ENCODE measurements around the gene GREB1L.
"Not testable (repeated sequence)": the region's sequence is repeated elsewhere in the genome, so short reads cannot be mapped to it uniquely, and the experiment has no call there.

The GREB1L gene

GRCh38 chr18:21303895-21304294 lies 61.9 kb downstream of the GREB1L start:
- no peak for DNase-seq (ENCODE audit: low read depth in 2 of 2, low spot score in 1 of 2)

DNA sequence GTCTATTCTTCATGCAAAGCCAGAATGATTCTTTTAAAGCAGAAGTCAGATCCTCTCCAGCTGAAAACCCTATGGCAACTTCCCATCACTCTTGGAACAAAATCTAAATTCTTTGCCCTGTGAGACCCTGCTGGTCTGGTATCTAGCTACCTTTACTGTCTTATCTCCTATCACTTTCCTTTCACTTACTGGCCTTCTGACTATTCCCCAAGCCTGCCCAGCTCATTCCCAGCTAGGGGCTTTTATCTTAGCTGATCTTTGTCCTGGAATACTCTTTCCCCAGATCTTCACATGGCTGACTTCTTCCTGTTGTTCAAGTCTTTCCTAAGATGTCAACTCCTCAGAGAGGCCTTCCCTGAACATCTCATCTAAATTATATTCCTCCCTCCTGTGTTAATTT lies 63.6 kb downstream of the GREB1L start:
- no peak for DNase-seq (ENCODE audit: low read depth in 2 of 2, low spot score in 1 of 2)

- DNase-seq (ENCODE audit: low read depth in 2 of 2, low spot score in 1 of 2) = no peak
Measured at GRCh38 chr18:21306368-21306767, 64.3 kb downstream of the GREB1L start.

DNA sequence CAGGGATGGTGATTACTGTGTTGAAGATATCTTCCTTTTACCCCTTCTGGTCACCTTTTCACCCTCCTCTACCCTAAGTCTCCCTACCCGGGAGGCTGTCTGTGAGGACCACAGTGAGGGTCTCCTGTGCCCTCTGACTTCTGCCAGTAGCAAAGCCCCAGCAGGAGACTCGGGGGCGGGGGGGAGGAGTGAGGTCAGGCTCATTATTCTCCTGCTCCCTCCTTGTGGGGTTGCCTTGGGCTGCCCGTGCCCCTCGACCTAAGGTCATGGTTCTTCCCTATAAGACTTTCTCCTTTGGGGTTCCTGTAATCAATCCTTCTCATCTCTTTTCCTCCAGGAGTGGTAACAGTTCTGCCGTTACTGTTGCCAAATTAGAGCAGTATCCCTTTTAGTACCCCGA lies 65.5 kb downstream of the GREB1L start:
- no peak for DNase-seq (ENCODE audit: low read depth in 2 of 2, low spot score in 1 of 2)

- no peak for DNase-seq (ENCODE audit: low read depth in 2 of 2, low spot score in 1 of 2)
Measured at GRCh38 chr18:21309248-21309647, 67.2 kb downstream of the GREB1L start.

GRCh38 chr18:21311980-21312379 lies 69.9 kb downstream of the GREB1L start:
- not testable (repeated sequence) for DNase-seq (ENCODE audit: low read depth in 2 of 2, low spot score in 1 of 2)

DNA sequence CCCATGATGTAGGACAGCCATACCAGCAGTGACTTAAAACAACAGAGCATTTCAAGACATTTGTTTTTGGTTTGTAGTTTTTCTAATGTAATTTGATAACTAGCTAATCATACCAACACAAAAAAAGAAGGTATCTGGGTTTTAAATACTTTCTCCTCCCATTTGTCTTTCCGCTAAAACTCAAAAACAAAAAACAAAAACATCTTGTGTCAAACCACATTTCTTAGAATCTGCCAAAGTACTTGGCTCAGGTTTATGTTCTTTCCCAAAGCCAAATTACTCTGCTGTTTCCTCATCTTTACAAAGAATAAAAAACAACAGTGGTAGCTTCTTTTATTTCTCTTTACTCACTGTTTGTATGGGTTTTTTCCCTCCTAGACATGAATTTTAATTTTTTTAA lies 71.5 kb downstream of the GREB1L start:
- no peak for DNase-seq (ENCODE audit: low read depth in 2 of 2, low spot score in 1 of 2)

GRCh38 chr18:21314724-21315123 lies 72.7 kb downstream of the GREB1L start:
- no peak for DNase-seq (ENCODE audit: low read depth in 2 of 2, low spot score in 1 of 2)

- not testable (repeated sequence) for DNase-seq (ENCODE audit: low read depth in 2 of 2, low spot score in 1 of 2)
Measured at GRCh38 chr18:21315126-21315525, 73.1 kb downstream of the GREB1L start.

GRCh38 chr18:21315741-21316197 lies 73.7 kb downstream of the GREB1L start:
- DNase-seq (ENCODE audit: low read depth in 2 of 2, low spot score in 1 of 2) = no peak

DNA sequence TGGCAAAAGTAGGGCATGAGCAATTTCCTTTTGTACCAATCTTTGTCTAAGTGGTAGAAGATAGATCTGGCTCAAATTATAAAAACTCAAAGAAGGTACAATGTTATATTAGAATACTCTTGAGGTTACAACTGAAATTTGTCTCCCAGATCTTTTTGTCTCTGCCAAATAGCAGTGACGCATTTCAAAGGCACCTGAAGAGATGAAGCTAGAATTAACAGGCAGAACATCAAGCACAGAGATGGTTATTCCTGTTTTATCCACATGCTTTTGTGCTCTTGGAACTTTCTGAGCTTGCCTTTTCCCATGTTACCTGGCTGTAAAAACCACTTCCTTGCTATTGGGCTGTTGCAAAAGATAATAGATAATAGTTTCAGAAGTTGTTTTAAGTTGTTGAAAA lies 74.3 kb downstream of the GREB1L start:
- DNase-seq (ENCODE audit: low read depth in 2 of 2, low spot score in 1 of 2) = no peak

DNA sequence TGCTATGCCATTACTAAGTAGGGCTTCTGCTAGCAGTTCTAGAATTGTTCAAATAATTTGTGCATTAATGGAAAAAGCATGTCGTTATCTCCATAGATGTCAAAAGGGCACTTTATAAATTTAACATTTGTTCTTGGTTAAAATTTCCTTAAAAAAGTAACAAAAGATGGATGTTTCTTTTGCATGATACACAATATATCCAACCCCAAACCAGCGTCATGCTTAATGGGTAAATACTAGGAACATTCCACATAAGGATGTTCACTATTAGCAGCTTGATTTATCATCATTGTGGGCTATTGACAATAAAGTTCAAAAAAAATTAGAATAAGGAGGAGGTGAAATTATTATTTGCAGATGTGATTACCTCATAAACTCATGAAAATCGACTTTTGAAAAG lies 79.7 kb downstream of the GREB1L start:
- DNase-seq (ENCODE audit: low read depth in 2 of 2, low spot score in 1 of 2) = no peak

DNA sequence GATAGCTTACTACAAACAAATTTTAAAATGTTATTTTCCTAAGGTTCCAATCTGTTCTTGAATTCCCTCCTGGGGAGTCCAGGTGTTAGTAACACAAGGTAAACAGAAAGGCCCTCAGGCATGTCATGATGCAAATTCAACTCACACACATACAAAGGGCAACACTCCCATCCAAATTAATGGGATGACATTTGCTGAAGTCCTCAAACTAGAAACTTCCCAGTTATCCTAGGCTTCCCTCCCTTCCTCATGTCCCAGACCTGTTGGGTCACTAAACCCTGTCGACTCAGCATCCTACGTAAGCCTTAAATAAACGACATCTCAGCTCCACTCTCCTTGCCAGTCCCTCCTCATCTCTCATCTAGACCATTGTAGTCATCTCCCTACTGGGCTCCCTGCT lies 85.1 kb downstream of the GREB1L start:
- no peak for DNase-seq (ENCODE audit: low read depth in 2 of 2, low spot score in 1 of 2)

GRCh38 chr18:21330122-21330701 lies 88.2 kb downstream of the GREB1L start:
- DNase-seq (ENCODE audit: low read depth in 2 of 2, low spot score in 1 of 2) = no peak

DNA sequence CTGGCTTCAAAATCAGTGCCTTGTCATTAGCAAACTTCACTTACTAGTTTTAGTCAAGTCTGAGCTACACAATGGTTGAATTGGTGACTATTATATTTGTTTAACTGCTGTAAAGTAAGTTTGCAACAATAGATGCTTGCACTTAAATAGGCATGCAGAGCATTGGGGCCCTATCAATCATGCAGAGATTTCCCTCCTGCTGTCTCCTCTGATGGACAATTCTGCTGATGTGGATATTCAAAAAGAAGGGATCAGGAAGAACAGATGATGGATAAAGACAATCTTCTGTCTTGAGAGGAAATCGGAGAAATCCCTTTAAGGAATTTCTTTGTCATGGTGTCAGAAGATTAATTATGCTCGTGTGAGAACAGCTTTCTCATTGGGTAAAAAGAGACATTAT lies 89.0 kb downstream of the GREB1L start:
- no peak for DNase-seq (ENCODE audit: low read depth in 2 of 2, low spot score in 1 of 2)

GRCh38 chr18:21335927-21336488 lies 94.0 kb downstream of the GREB1L start:
- DNase-seq (ENCODE audit: low read depth in 2 of 2, low spot score in 1 of 2) = no peak

GRCh38 chr18:21336846-21337245 lies 94.8 kb downstream of the GREB1L start:
- DNase-seq (ENCODE audit: low read depth in 2 of 2, low spot score in 1 of 2) = no peak

GRCh38 chr18:21341141-21341540 lies 99.1 kb downstream of the GREB1L start:
- no peak for DNase-seq (ENCODE audit: low read depth in 2 of 2, low spot score in 1 of 2)

DNA sequence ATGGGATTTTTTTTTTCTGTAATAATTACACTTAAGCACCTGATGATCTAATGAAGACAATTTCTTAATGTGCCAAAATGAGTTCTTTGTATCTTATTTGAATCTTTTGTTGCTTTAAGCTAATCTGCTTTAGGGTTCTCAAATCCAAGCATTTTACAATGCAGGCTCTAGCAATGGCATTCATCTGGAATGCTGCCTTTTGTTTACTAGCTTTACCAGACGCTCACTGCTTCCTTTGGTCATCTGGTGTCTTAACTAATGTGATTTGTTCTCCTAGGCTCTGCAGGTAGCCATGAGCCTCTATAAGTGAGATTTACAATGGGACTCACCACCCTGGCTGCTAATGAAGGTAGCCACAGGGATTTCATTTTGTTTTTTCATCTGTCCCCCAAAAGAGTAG lies 100.3 kb downstream of the GREB1L start:
- no peak for DNase-seq (ENCODE audit: low read depth in 2 of 2, low spot score in 1 of 2)

- DNase-seq (ENCODE audit: low read depth in 2 of 2, low spot score in 1 of 2) = no peak
Measured at GRCh38 chr18:21344860-21345259, 102.8 kb downstream of the GREB1L start.

GRCh38 chr18:21345840-21346239 lies 103.8 kb downstream of the GREB1L start:
- DNase-seq (ENCODE audit: low read depth in 2 of 2, low spot score in 1 of 2) = no peak

DNA sequence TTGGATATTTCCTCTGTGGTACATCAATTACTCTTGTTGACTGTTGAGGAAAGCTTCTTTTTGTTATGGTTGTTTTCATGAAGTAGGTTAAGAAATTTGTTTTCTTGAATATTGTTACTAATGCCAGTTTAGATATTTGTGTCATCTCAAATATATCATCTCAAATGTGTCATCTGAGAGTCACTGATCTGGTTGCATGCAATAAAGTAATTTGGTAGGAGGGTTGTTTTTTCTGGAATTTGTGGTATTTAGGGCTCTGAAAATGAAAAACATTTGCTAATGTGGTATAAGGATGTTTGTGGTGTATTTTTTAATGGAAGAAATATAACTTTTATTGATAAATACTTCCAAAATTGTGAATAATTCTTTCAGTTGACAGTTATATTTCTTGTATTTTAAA lies 117.7 kb downstream of the GREB1L start:
- no peak for DNase-seq (ENCODE audit: low read depth in 2 of 2, low spot score in 1 of 2)

DNA sequence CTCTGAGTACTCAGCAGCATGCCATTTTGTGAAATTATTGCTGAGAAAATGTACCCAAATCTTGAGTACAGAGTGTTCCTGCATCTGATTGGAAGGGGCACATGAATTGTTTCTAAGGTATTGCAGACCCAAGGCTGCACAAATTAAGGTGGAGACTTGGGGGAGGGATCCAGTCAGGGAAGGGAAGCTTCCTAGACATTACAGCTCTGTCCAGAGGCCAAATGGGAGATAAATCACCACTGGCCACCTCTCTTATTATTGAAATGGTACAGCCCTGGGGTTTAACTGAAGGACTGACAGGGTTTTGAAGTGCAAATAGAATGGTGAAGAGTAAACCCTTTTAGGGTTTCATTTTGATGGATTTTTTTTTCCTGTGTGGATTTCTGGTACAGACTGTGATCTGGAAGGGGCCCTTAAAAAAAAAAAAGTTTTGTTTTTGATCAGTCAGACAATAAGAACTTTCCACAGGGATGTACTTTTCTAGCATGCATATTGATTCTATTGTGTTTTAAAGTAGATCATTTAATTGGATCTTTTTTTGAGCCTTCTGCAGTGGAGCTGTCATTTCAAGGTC lies 119.4 kb downstream of the GREB1L start:
- no peak for DNase-seq (ENCODE audit: low read depth in 2 of 2, low spot score in 1 of 2)
